A673 (cell line): ENCODE measurements around the gene UFD1.

ENCODE experiments used
- CTCF ChIP-seq: fragments of 300-800, 200-600 bp; sonication (generic); conservative IDR thresholded peaks from 2 replicates; pipeline ENCODE4 v1.5.1; 2017; ENCODE audit warnings: low read depth, mild to moderate bottlenecking, antibody characterized with exemption, low read length, moderate library complexity, mixed read lengths
- EZH2 ChIP-seq: fragments of 200-600 bp; sonication (generic); IDR thresholded peaks from 2 replicates; pipeline ENCODE4 v1.6.1; 2017; ENCODE audit warnings: borderline replicate concordance, low read depth, mild to moderate bottlenecking, mixed read lengths, antibody characterized with exemption, low read length; ENCODE audit not compliant: poor library complexity, severe bottlenecking

GRCh38 chr22:19498866-19499190 is 19.8 kb upstream of the UFD1 start:
- TF ChIP-seq CTCF (no peak), EZH2 (no peak)
